ENCODE results near the gene PCDHGA6.
"Not testable (repeated sequence)": the region's sequence is repeated elsewhere in the genome, so short reads cannot be mapped to it uniquely, and the experiment has no call there.

The PCDHGA6 gene

DNA sequence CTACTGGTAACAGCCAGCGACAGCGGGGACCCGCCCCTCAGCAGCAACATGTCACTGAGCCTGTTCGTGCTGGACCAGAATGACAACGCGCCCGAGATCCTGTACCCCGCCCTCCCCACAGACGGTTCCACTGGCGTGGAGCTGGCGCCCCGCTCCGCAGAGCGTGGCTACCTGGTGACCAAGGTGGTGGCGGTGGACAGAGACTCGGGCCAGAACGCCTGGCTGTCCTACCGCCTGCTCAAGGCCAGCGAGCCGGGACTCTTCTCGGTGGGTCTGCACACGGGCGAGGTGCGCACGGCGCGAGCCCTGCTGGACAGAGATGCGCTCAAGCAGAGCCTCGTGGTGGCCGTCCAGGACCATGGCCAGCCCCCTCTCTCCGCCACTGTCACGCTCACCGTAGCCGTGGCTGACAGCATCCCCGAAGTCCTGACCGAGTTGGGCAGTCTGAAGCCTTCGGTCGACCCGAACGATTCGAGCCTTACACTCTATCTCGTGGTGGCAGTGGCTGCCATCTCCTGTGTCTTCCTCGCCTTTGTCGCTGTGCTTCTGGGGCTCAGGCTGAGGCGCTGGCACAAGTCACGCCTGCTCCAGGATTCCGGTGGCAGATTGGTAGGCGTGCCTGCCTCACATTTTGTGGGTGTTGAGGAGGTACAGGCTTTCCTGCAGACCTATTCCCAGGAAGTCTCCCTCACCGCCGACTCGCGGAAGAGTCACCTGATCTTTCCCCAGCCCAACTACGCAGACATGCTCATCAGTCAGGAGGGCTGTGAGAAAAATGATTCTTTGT is 20.9 kb downstream of the PCDHGA6 start:
- DNase-seq, result not testable (repeated sequence)

DNA sequence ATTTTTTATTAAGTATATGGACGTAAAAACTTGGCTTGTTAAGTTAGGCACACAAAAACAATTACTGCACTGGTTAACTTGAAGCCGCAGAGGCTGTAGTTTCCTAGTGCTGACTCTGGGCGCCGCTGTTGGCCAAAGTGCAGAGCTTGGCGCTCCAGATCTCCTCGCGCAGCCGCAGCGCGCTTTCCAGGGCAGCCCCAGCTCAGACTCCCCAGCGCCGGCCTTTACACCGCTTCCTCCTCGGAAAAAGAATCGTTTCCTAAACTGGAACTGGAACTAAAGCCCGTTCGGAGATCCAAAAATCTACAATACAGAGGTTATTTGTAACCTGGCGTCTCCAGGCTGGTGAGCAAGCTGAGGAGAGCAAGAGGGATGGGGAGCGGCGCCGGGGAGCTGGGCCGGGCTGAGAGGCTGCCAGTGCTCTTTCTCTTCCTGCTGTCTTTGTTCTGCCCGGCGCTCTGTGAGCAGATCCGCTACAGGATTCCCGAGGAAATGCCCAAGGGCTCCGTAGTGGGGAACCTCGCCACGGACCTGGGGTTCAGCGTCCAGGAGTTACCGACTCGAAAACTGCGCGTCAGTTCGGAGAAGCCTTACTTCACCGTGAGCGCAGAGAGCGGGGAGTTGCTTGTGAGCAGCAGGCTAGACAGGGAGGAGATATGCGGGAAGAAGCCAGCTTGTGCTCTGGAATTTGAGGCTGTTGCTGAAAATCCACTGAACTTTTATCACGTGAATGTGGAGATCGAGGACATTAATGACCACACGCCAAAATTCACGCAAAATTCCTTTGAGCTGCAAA is 24.3 kb downstream of the PCDHGA6 start, which contains the start of gene PCDHGB5:
Gene PCDHGB5, plus strand, starts transcription at position 192 of the 796 bp plus-strand sequence. Its CDS starts 181 bp downstream, at position 373.
- peak; percentile 26 for DNase-seq

DNA sequence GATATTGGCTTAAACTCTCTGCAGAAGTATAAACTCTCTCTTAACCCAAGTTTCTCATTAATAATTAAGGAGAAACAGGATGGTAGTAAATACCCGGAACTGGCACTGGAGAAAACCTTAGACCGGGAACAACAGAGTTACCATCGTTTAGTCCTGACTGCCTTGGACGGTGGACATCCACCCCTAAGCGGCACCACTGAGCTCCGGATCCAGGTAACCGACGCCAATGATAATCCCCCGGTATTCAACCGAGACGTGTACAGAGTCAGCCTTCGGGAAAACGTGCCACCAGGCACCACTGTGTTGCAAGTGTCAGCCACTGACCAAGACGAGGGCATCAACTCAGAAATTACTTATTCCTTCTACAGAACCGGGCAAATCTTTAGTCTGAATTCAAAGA is 24.9 kb downstream of the PCDHGA6 start:
- no peak for DNase-seq

DNA sequence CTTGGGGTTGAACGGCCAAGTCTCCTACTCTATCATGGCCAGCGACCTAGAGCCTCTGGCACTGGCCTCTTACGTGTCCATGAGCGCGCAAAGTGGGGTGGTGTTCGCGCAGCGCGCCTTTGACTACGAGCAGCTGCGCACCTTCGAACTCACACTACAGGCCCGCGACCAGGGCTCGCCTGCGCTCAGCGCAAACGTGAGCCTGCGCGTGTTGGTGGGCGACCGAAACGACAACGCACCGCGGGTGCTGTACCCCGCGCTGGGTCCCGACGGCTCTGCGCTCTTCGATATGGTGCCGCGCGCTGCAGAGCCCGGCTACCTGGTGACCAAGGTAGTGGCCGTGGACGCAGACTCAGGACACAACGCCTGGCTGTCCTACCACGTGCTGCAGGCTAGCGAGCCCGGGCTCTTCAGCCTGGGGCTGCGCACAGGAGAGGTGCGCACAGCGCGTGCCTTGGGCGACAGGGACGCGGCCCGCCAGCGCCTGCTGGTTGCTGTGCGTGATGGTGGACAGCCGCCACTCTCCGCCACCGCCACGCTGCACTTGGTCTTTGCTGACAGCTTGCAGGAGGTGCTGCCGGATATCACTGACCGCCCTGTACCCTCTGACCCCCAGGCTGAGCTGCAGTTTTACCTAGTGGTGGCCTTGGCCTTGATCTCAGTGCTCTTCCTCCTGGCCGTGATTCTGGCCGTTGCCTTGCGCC is 26.0 kb downstream of the PCDHGA6 start:
- DNase-seq, result no peak

DNA sequence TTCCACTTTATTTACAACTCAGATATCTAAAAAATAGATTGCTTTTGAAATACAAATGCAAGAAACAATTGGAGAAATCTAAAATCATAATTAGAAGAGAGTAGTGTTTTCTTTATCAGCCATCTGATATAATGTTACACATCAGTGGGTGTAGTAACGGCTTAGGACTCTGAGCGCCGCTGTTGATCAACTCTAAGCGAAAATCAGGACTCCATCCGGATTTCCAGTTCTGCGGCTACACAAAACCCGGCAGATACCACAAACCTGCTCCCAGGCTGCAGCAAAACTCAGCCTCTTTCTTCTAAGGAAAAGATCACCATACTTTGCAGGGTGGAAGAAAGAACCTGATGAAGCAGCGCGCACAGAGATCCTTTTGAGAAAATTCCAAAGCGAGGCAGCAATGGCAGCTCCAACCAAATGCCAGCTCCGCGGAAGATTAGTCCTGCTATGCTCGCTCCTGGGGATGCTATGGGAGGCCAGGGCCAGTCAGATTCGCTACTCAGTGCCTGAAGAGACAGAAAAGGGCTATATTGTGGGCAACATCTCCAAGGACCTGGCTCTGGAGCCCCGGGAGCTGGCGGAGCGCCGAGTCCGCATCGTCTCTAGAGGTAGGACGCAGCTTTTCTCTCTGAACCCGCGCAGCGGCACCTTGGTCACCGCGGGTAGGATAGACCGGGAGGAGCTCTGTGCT is 29.0 kb downstream of the PCDHGA6 start, which contains the start of gene PCDHGA9:
Gene PCDHGA9, plus strand, starts transcription at position 226 of the 691 bp plus-strand sequence. Its CDS starts 175 bp downstream, at position 401.
- DNase-seq, result no peak

DNA sequence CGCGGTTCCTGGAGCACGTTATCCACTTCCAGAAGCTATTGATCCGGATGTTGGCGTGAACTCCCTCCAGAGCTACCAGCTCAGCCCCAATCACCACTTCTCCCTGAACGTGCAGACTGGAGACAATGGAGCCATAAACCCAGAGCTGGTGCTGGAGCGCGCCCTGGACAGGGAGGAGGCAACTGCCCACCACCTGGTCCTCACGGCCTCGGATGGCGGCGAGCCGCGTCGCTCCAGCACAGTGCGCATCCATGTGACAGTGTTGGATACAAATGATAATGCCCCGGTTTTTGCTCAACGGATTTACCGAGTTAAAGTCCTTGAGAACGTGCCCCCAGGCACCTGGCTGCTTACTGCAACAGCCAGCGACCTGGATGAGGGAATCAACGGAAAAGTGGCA is 29.7 kb downstream of the PCDHGA6 start:
- no peak for DNase-seq

DNA sequence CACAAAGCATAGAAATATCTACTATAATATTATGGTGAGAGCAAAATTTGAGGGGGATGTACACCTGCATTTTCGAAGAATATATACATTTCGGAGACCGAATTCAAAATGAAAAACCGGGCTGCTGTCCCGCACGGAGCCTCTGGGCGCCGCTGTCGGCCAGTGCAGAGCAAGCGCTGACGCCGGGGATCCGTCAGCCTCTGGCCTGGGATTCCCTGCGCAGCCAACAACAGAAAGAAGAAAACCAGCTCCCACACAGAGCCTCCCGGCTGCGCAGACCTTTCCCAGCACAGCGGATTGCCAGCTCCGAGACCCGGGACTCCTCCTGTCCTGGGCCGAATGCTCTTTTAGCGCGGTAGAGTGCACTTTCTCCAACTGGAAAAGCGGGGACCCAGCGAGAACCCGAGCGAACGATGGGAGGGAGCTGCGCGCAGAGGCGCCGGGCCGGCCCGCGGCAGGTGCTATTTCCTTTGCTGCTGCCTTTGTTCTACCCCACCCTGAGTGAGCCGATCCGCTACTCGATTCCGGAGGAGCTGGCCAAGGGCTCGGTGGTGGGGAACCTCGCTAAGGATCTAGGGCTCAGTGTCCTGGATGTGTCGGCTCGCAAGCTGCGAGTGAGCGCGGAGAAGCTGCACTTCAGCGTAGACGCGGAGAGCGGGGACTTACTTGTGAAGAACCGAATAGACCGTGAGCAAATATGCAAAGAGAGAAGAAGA is 34.3 kb downstream of the PCDHGA6 start, which contains the start of gene PCDHGB6:
Gene PCDHGB6, plus strand, starts transcription at position 232 of the 716 bp plus-strand sequence. Its CDS starts 182 bp downstream, at position 414.
- peak; percentile 31 for DNase-seq

DNA sequence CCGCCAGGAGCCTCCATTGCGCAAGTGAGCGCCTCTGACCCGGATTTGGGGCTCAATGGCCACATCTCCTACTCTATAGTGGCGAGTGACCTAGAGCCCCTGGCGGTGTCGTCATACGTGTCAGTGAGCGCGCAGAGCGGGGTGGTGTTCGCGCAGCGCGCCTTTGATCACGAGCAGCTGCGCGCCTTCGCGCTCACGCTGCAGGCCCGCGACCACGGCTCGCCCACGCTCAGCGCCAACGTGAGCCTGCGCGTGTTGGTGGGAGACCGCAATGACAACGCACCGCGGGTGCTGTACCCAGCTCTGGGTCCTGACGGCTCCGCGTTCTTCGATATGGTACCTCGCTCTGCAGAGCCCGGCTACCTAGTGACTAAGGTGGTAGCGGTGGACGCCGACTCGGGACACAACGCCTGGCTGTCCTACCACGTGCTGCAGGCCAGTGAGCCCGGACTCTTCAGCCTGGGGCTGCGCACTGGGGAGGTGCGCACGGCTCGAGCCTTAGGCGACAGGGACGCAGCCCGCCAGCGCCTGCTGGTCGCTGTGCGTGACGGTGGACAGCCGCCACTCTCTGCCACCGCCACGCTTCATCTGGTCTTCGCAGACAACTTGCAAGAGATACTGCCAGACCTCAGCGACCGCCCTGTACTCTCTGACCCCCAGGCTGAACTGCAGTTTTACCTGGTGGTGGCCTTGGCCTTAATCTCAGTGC is 36.1 kb downstream of the PCDHGA6 start:
- no peak for DNase-seq

DNA sequence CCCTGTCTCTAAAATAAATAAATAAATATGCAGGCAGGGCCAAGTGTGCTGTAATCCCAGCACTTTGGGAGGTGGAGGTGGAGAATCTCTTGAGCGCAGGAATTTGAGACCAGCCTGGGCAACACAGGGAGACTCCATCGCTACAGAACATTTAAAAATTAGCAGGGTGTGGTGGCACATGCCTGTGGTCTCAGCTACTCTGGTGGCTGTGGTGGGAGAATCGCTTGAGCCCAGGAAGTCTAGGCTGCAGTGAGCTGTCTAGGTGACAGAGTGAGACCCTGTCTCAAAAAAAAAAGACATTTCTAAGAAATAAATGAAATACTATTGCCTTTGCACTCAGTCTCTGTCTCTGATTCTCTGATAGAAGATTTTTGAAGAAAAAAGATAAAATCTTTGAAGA is 37.9 kb downstream of the PCDHGA6 start:
- no peak for DNase-seq

DNA sequence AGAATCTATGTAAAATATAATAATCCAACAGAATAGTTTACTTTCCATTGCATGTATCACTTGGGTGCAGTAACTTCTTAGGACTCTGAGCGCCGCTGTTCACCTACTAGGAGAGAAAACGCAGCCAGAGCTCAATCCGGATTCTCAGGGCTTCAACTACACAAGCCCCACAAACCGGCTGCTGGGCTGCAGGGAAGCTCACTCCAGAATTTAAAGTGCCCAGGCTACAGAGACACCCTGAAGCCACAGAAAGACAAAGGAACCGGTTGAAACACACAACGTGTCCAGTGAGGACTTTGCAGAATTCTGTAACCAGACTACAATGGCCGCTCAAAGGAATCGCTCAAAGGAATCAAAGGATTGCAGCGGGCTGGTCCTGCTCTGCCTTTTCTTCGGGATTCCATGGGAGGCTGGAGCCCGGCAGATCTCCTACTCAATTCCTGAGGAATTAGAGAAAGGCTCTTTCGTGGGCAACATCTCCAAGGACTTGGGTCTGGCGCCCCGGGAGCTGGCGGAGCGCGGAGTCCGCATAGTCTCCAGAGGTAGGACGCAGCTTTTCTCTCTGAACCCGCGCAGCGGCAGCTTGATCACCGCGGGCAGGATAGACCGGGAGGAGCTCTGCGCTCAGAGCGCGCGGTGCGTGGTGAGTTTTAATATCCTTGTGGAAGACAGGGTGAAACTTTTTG is 39.3 kb downstream of the PCDHGA6 start, which contains the start of gene PCDHGA10:
Gene PCDHGA10, plus strand, starts transcription at position 134 of the 686 bp plus-strand sequence. Its CDS starts 189 bp downstream, at position 323.
- peak; percentile 66 for DNase-seq

DNA sequence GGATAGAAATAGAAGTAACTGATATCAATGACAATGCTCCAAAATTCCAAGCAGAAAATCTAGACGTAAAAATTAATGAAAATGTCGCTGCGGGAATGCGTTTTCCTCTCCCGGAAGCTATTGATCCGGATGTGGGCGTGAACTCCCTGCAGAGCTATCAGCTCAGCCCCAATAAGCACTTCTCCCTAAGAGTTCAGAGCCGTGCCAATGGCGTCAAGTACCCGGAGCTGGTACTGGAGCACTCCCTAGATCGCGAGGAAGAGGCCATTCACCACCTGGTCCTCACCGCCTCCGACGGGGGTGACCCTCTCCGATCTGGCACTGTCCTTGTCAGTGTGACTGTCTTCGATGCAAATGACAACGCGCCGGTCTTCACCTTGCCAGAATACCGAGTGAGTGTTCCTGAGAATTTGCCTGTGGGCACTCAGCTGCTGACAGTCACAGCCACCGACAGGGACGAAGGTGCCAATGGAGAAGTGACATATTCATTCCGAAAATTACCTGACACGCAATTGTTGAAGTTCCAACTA is 39.9 kb downstream of the PCDHGA6 start:
- DNase-seq, result no peak

DNA sequence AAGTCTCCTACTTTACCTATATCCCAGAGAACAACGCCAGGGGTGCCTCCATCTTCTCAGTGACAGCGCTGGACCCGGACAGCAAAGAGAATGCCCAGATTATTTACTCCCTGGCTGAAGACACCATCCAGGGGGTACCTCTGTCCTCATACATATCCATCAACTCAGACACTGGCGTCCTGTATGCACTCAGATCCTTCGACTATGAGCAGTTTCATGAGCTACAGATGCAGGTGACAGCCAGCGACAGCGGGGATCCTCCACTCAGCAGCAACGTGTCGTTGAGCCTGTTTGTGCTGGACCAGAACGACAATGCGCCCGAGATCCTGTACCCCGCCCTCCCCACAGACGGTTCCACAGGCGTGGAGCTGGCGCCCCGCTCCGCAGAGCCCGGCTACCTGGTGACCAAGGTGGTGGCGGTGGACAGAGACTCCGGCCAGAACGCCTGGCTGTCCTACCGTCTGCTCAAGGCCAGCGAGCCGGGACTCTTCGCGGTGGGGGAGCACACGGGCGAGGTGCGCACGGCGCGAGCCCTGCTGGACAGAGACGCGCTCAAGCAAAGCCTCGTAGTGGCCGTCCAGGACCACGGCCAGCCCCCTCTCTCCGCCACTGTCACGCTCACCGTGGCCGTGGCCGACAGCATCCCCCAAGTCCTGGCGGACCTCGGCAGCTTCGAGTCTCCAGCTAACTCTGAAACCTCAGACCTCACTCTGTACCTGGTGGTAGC is 41.0 kb downstream of the PCDHGA6 start:
- not testable (repeated sequence) for DNase-seq

DNA sequence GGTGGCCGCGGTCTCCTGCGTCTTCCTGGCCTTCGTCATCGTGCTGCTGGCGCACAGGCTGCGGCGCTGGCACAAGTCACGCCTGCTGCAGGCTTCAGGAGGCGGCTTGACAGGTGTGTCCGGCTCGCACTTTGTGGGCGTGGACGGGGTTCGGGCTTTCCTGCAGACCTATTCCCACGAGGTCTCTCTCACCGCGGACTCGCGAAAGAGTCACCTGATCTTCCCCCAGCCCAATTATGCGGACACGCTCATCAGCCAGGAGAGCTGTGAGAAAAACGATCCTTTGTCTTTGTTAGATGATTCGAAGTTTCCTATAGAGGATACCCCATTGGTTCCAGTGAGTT is 41.6 kb downstream of the PCDHGA6 start:
- DNase-seq, result not testable (repeated sequence)

DNA sequence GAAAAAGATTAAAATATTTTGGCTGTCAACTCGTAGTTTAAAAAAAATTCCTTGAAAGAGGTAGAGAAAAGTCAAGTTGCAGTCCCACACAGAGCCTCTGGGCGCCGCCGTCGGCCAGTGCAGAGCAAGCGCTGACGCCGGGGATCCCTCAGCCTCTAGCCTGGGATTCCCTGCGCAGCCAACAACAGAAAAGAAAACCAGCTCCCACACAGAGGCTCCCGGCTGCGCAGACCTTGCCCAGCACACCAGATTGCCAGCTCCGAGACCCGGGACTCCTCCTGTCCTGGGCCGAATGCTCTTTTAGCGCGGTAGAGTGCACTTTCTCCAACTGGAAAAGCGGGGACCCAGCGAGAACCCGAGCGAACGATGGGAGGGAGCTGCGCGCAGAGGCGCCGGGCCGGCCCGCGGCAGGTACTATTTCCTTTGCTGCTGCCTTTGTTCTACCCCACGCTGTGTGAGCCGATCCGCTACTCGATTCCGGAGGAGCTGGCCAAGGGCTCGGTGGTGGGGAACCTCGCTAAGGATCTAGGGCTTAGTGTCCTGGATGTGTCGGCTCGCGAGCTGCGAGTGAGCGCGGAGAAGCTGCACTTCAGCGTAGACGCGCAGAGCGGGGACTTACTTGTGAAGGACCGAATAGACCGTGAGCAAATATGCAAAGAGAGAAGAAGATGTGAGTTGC is 43.9 kb downstream of the PCDHGA6 start, which contains the start of gene PCDHGB7:
Gene PCDHGB7, plus strand, starts transcription at position 184 of the 679 bp plus-strand sequence. Its CDS starts 183 bp downstream, at position 367.
- peak; percentile 49 for DNase-seq

DNA sequence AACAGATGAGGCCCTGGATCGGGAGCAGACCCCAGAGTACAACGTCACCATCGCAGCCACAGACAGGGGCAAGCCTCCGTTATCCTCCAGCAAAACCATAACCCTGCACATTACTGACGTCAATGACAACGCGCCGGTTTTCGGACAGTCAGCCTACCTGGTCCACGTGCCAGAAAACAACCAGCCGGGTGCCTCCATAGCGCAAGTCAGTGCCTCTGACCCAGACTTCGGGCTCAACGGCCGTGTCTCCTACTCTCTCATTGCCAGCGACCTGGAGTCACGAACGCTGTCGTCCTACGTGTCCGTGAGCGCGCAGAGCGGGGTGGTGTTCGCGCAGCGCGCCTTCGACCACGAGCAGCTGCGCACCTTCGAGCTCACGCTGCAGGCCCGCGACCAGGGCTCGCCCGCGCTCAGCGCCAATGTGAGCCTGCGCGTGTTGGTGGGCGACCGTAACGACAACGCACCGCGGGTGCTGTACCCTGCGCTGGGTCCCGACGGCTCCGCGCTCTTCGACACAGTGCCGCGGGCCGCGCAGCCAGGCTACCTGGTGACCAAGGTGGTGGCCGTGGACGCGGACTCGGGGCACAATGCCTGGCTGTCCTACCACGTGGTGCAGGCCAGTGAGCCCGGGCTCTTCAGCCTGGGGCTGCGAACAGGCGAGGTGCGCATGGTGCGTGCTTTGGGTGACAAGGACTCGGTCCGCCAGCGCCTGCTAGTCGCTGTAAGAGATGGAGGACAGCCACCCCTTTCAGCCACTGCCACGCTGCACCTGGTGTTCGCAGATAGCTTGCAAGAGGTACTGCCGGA is 45.6 kb downstream of the PCDHGA6 start:
- no peak for DNase-seq

DNA sequence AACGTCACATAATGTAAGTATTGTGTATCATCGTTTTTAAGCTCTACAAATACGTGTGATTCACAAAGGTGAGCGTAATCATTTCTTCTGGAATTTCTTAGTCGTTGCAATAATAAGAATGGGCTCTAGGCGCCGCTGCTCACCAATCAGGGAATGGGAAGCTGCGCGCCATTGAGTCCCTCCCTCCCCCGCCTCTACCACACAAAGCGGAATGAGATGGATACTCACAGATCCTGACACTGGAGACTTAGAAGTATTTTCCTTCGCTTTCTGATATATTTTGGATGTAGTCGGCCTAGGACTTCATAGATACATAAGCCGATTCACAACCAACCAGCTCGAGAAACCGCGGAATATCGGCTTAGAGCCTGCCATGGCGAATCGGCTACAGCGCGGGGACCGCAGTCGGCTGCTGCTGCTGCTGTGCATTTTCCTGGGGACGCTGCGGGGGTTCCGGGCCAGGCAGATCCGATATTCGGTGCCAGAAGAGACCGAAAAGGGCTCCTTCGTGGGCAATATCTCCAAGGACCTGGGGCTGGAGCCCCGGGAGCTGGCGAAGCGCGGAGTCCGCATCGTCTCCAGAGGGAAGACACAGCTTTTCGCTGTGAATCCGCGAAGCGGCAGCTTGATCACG is 47.3 kb downstream of the PCDHGA6 start, which contains the start of gene PCDHGA11:
Gene PCDHGA11, plus strand, starts transcription at position 197 of the 634 bp plus-strand sequence. Its CDS starts 177 bp downstream, at position 374.
- DNase-seq, result peak; percentile 44

DNA sequence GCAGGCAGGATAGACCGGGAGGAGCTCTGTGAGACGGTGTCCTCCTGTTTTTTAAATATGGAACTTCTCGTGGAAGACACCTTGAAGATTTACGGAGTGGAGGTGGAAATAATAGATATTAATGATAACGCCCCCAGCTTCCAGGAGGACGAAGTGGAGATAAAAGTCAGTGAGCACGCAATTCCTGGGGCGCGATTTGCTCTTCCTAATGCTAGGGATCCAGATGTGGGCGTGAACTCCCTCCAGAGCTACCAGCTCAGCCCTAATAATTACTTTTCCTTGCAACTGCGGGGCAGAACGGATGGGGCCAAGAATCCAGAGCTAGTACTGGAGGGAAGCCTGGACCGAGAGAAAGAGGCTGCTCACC is 47.8 kb downstream of the PCDHGA6 start:
- DNase-seq, result no peak
